Right ventricle myocardium superior (tissue), 1 donor: ENCODE measurements around the gene TH. TPM values are rescaled to one million over a fixed set of nuclear protein-coding genes. Genes with fewer than 3 reads are reported as not detected.
"Not testable (repeated sequence)": the region's sequence is repeated elsewhere in the genome, so short reads cannot be mapped to it uniquely, and the experiment has no call there.

Experiments
- ATAC-seq: fragments of 200-7000 bp; cut with Tn5 transposase; one replicate; pipeline ENCODE4 v1.9.1; 2020; ENCODE audit warnings: mild to moderate bottlenecking; ENCODE audit not compliant: poor library complexity
- DNase-seq: peaks from one replicate; pipeline ENCODE4 v3.0.0-alpha.2; 2020
- intact Hi-C: fragments of 100-400 bp; cut with DNase I; formaldehyde crosslinking; loops from one replicate; pipeline ENCODE4 v1.11.2; 2022
- total RNA-seq: library from RNA; stranded (reverse); fragmentation: NEBNext Ultra II Directional; extraction: Animal tissue kit (Norgen Biotek cat#: 25700); gene quantifications from one replicate; pipeline ENCODE4 v1.2.1, GENCODE V29; 2021
- donor health status: DM: no; HTN: yes; CAD: no; lungs with severe emphysema.

The TH gene
- total RNA-seq, 1 donor from 2014 or later, result not detected

- DNase-seq, result peak; percentile 4
- ATAC-seq, result no peak
- intact Hi-C loops, result no loop called here
Observed at GRCh38 chr11:2128511-2129307, 42.9 kb downstream of the TH start.

- intact Hi-C loops, result no loop called here
- no peak for ATAC-seq
- peak; percentile 24 for DNase-seq
Observed at GRCh38 chr11:2128130-2128510, 43.5 kb downstream of the TH start.

- DNase-seq (peak; percentile 9), ATAC-seq (no peak)
- intact Hi-C loops, result no loop called here
Observed at GRCh38 chr11:2127482-2128129, 44.0 kb downstream of the TH start.

DNA sequence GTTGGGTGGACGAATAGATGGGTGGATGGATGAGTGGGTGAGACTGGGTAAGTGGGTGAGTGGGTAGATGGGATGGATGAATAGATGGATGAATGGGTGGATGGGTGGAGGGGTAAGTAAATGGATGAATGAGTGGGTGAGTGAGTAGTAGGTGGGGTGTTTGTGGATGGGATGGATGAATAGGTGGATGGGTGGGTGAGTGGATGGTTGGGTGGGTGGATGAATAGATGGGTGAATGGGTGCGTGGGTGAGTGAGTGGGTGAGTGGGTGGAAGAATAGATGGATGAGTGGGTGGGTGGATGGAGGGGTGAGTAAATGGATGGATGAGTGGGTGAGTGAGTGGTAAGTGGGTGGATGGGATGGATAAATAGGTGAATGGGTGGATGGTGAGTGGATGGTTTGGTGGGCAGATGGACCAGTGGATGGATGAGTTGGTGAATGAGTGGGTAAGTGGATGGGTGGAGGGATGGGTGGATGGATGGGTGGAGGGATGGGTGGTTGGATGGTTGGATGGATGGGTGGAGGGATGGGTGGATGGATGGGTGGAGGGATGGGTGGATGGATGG lies 45.0 kb downstream of the TH start:
- intact Hi-C loops, result no loop called here
- no peak for ATAC-seq
- DNase-seq, result no peak

DNA sequence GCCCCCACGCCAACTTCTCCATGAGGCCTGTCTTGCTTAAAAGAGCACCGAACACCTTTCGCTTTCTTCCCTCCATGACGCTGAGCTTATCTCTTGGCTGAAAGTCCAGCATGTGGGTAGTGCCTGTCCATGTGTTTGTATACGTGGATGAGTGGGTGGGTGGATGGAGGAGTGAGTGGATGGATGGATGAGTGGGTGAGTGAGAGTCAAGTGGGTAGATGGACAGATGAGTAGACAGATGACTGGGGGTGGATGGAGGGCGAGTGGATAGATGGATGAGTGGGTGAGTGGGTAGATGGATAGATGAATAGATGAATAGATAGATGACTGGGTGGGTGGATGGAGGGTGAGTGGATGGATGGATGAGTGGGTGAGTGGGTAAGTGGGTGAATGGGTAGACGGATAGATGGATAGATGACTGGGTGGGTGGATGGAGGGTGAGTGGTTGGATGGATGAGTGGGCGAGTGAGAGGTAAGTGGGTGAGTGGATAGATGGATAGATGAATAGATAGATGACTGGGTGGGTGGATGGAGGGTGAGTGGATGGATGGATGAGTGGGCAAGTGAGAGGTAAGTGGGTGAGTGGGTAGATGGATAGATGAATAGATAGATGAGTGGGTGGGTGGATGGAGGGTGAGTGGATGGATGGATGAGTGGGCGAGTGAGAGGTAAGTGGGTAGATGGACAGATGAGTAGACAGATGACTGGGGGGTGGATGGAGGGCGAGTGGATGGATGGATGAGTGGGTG lies 46.7 kb downstream of the TH start:
- intact Hi-C loops, ATAC-seq, DNase-seq: not testable (repeated sequence)

DNA sequence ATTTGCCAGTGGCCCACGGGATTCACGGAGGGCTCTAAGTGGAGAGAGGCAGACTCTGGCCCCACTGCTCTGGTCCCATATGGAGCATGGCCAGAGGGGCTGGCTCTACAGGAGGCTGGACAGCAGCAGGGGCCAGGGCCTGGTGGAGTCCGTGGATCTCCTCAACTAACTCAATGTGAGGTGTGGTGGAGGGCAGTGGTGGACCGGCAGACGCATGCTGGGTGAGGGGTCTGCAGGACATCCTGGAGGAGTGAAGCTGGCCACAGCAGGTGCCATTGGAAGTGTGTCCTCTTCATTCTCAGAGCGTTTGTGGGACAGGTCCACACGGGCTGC lies 48.0 kb downstream of the TH start:
- ATAC-seq (no peak), DNase-seq (peak; percentile 17)
- intact Hi-C loops, result no loop called here

GRCh38 chr11:2122907-2123627 lies 48.5 kb downstream of the TH start:
- ATAC-seq (no peak), DNase-seq (peak; percentile 32)
- intact Hi-C loops, result no loop called here

- intact Hi-C loops, result no loop called here
- ATAC-seq (no peak), DNase-seq (peak; percentile 28)
Observed at GRCh38 chr11:2122222-2122906, 49.3 kb downstream of the TH start.

DNA sequence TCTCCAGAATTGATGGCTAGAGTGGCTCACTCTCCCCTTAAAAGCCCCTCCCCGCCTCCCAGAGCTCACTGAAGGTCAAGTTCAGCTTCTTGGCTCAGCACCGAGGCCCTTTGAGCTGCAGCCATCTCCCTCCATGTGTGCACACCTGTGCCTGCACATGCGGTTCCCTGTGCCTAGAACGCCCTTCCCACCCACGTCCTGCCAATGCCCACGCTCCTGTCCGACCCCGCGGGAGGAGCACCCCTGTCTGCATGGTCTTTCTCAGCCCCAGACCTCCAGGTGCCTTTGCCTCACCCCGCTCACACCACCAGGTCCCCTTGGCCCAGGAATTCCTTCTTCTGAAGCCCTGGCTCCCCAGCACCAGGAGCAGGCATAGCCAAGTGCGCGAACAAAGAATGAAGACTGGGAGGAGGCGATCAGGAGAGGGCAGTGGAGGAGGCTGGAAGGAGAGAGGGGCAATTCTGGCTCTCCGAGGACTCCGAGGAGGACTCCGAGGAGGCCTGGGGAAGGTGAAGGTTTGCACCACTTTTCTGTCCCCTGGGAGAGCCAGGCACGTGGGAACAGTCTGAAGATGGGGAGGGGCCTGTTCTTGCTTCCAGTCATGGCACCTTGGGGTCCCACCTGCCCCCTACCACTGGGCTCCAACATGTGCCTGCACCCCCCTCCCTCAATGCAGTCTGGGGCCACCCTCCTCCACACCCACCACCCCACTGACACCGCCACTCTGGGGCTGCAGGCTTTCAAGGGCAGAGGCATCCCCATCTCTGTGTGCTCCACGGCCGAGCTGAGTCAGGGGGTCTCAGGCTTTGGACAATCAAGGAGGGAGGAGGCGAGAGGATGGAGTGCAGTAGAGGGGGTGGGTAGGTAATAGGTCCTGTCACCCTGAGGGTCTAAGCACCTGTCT lies 50.1 kb downstream of the TH start:
- DNase-seq, result peak; percentile 20
- ATAC-seq, result no peak
- intact Hi-C loops, result no loop called here

DNA sequence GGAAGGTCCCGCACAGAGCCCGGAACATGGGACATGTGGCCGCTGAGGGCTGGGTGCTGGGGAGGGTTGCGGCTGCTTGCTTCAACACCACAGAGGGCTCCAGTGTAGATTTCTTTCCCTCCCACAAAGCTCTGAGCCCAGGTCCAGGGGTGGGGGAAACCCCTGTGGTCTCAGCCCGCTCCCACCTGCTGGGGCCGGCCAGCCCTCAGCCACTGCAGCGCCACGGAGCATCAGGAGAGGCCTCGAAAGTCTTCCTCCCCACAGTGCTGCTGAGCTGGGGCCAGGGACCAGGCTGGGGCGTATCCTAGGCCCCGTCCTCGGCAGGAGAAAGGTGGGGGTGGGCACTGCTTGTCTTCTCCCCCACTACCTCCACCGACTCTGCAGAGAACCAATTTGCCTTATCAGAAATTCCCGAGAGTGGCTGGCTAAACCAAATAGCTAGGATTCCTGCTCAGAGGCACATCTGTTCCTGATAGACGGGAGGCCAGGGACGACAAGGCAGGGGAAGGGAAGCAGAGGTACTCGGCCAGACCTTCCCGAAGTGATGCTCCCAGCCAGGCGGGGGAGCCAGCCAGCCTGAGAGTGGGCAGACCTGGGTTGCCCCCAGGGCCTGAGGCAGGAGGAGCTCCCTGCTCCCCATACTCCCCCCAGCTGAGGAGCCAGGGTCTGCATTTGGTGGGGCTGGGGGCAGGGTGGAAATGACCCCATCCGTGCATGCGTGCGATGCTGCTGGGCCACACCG lies 51.1 kb downstream of the TH start:
- DNase-seq, result peak; percentile 15

GRCh38 chr11:2118677-2119076 lies 52.9 kb downstream of the TH start:
- DNase-seq (no peak), ATAC-seq (no peak)
- intact Hi-C loops, result no loop called here

More for the DNA sequence above, 51.1 kb downstream of the TH start:
- intact Hi-C loops, result no loop called here
- no peak for ATAC-seq

- DNase-seq (no peak), ATAC-seq (no peak)
- intact Hi-C loops, result no loop called here
Observed at GRCh38 chr11:2116680-2117079, 54.9 kb downstream of the TH start.

DNA sequence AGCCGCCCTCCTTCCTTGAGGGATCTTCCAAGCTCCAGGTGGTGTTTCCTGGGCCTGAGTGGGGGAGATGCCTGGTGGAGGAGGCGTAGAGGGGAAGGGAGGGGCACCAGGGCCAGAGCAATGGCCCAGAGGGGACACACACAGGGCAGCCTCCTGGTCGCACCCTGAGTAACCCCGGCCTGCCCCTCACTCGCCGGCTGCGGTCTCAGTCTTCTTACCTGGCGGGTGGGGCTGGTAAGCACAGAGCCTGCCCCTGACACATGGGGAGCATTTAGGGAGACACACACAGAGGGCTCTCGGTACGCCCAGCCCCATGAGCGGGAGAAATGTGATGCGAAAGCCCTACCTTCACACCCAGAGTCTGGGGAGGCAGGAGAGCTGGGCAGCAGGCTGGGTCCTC lies 56.3 kb downstream of the TH start:
- no peak for ATAC-seq
- intact Hi-C loops, result no loop called here
- peak; percentile 26 for DNase-seq

- intact Hi-C loops, result no loop called here
- ATAC-seq (no peak), DNase-seq (peak; percentile 37)
Observed at GRCh38 chr11:2114430-2115241, 57.0 kb downstream of the TH start.
